Natural killer cell (primary cell): ENCODE results near the gene SYNC. TPM values are rescaled to one million over a fixed set of nuclear protein-coding genes. Genes with fewer than 3 reads are reported as not detected.
A peak's percentile ranks its signal among the peaks of the same experiment; 100 is the strongest.

Experiments used
- ATAC-seq, 3 donors: fragments of 150-1000 bp in 2 of 3; fragments of 200-7000 bp in 1 of 3; cut with Tn5 transposase; 1 replicate in 1 of 3; 2 replicates in 2 of 3; pipeline ENCODE4 v1.10.0; 2021; ENCODE audit warnings: mild to moderate bottlenecking in 2 of 3, moderate library complexity in 2 of 3
- DNase-seq, 2 donors: peaks; one replicate each; pipeline versions ENCODE4 v3.0.0 to v3.0.0-alpha.2; 2013 to 2021; ENCODE audit warnings: mixed read lengths in 1 of 2
- H3K27ac ChIP-seq: one replicate; pipeline ENCODE4 v1.5.1; 2013; ENCODE audit warnings: mild to moderate bottlenecking, low read length
- H3K27me3 ChIP-seq: one replicate; pipeline ENCODE4 v1.6.1; 2013; ENCODE audit warnings: low read length; ENCODE audit not compliant: control insufficient read depth, insufficient read depth
- H3K36me3 ChIP-seq: one replicate; pipeline ENCODE4 v1.6.1; 2013; ENCODE audit warnings: low read length; ENCODE audit not compliant: control insufficient read depth, insufficient read depth
- H3K4me1 ChIP-seq: one replicate; pipeline ENCODE4 v1.6.1; 2013; ENCODE audit warnings: low read length; ENCODE audit not compliant: control insufficient read depth, insufficient read depth
- H3K4me3 ChIP-seq: one replicate; pipeline ENCODE4 v1.5.1; 2013; ENCODE audit warnings: low read length
- H3K9me3 ChIP-seq: one replicate; pipeline ENCODE4 v1.6.1; 2013; ENCODE audit warnings: low read length; ENCODE audit not compliant: control insufficient read depth, insufficient read depth
- H3K27ac Mint-ChIP-seq, 2 donors: one replicate each; pipeline ENCODE4 v1.8.0; 2022; ENCODE audit warnings: mild to moderate bottlenecking in 2 of 2, mixed read lengths in 2 of 2, moderate library complexity in 1 of 2
- H3K27me3 Mint-ChIP-seq, 2 donors: one replicate each; pipeline ENCODE4 v1.8.0; 2022; ENCODE audit warnings: low read depth in 2 of 2, mixed read lengths in 2 of 2
- H3K36me3 Mint-ChIP-seq: one replicate; pipeline ENCODE4 v1.8.0; 2022; ENCODE audit warnings: mixed read lengths
- H3K4me1 Mint-ChIP-seq, 2 donors: one replicate each; pipeline ENCODE4 v1.8.0; 2022; ENCODE audit warnings: mixed read lengths in 2 of 2
- H3K4me3 Mint-ChIP-seq: one replicate; pipeline ENCODE4 v1.8.0; 2022; ENCODE audit warnings: mild to moderate bottlenecking, moderate library complexity, mixed read lengths
- H3K9me3 Mint-ChIP-seq, 2 donors: one replicate each; pipeline ENCODE4 v1.8.0; 2022; ENCODE audit warnings: mixed read lengths in 2 of 2
- WGBS: methylation state at CpG from one replicate; pipeline ENCODE4 v1.1.7; 2013; ENCODE audit warnings: missing lambda C conversion rate; ENCODE audit not compliant: insufficient coverage; 5-methylcytosine and 5-hydroxymethylcytosine counted together
- intact Hi-C: fragments of 100-400 bp; cut with micrococcal nuclease; formaldehyde crosslinking; loops from one replicate; pipeline ENCODE4 v1.14.2; 2022
- total RNA-seq, 4 donors: library from RNA; stranded (reverse); fragments of 120-200 nt in 1 of 4; gene quantifications; one replicate each; pipeline versions ENCODE4 v1.2.3 to v1.2.4, GENCODE V29; 2013 to 2022
- TF ChIP-seq, protein P1 (sequence below): fragments of 200-600 bp; IDR thresholded peaks from one replicate; pipeline ENCODE4 v1.8.0; 2022; ENCODE audit warnings: antibody characterized with exemption

SYNC gene
- total RNA-seq, 3 donors from 2014 or later (not counting 1 experiment from before 2014, with no cell fraction given): not detected

DNA sequence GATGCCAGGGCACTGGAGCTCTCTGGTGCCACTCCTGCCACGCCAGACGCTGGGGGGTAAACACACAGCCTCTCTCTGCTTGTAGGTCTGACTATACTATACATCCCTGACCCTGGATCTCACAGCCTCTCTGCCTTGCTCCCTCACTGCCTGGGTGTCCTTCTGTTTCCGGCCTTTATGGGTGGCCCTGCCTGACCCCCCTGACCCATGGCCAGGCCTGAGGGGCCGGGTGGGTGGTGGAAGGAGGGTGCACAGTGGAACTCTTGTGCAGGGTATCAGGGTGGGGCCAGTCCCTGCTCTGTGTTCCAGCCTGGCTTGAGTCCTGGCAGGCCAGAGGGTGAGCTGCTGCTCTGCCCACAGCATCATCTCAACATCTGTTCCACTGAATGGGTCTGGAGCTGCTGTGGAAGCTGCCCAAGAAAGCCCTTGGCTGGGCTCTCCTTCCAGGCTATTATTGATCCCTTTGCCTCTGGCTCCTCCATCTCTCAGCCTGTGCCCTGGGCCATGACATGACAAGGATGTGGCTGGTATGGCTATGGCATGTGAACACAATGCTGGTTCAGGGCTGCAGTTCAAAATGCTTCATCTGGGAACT is 17.2 kb upstream of the SYNC start:
- 83% methylated on average over 4 of the region's 4 CpGs for WGBS
- H3K9me3 Mint-ChIP-seq: no peaks in the 10 kb centered on the region
- no peak for ATAC-seq

DNA sequence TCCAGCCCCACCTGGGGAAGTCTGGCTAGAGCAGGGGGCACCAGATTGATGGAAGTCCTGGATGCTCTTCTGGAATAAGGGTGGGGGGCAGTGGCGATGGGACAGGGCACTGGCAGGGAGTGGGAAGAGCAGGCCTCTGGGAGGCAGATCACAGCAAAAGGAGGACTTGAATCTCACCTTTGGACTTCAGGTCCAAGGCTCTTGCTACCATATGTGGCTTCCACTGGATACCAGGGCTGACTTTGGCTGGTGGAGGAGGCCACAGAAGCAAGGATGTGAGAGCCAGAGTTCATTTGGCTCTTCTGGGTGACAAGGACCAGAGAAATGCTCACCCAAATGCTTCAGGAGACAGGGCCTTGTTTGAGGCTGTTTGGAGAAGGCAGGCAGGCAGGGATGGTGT is 16.0 kb upstream of the SYNC start:
- no peak for ATAC-seq
- no peaks in the 10 kb centered on the region for H3K27me3 ChIP-seq
- no peak overlapping the region for H3K27ac Mint-ChIP-seq
- intact Hi-C loops: loop anchor here (10.0 kb wide), 1 partner anchor 366 kb away; the partner anchor contains the start of gene AZIN2
- peak in 1 of 2 donors; percentile 1 for DNase-seq
- WGBS: 94% methylated on average over 1 of the region's 1 CpG
- TF ChIP-seq, protein P1, sequence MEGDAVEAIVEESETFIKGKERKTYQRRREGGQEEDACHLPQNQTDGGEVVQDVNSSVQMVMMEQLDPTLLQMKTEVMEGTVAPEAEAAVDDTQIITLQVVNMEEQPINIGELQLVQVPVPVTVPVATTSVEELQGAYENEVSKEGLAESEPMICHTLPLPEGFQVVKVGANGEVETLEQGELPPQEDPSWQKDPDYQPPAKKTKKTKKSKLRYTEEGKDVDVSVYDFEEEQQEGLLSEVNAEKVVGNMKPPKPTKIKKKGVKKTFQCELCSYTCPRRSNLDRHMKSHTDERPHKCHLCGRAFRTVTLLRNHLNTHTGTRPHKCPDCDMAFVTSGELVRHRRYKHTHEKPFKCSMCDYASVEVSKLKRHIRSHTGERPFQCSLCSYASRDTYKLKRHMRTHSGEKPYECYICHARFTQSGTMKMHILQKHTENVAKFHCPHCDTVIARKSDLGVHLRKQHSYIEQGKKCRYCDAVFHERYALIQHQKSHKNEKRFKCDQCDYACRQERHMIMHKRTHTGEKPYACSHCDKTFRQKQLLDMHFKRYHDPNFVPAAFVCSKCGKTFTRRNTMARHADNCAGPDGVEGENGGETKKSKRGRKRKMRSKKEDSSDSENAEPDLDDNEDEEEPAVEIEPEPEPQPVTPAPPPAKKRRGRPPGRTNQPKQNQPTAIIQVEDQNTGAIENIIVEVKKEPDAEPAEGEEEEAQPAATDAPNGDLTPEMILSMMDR: no peak
- H3K36me3 Mint-ChIP-seq: no peaks in the 10 kb centered on the region
- no peak overlapping the region for H3K27ac ChIP-seq
- peaks cover 0 to 9% of the 10 kb centered on the region in 2 donors for H3K27me3 Mint-ChIP-seq
- no peaks in the 10 kb centered on the region for H3K36me3 ChIP-seq
- no peak overlapping the region for H3K4me3 ChIP-seq
- no peak overlapping the region for H3K4me3 Mint-ChIP-seq
- H3K4me1 Mint-ChIP-seq: peaks cover 0 to 5% of the 10 kb centered on the region in 2 donors
- H3K9me3 Mint-ChIP-seq: no peaks in the 10 kb centered on the region
- H3K9me3 ChIP-seq: no peaks in the 10 kb centered on the region
- peaks cover 3% of the 10 kb centered on the region for H3K4me1 ChIP-seq

More for the DNA sequence above, 17.2 kb upstream of the SYNC start:
- peaks cover 3% of the 10 kb centered on the region for H3K4me1 ChIP-seq
- Mint-ChIP-seq H3K36me3 (no peaks in the 10 kb centered on the region), H3K27ac (no peak overlapping the region), H3K4me3 (no peak overlapping the region), H3K27me3 (peaks cover 0 to 9% of the 10 kb centered on the region in 2 donors), H3K4me1 (peaks cover 0 to 9% of the 10 kb centered on the region in 2 donors)
- TF ChIP-seq, protein P1: no peak
- H3K27me3 ChIP-seq: no peaks in the 10 kb centered on the region
- peak in 1 of 2 donors; percentile 1 for DNase-seq
- intact Hi-C loops: loop anchor here (10.0 kb wide), 1 partner anchor 365 kb away; the partner anchor contains the start of gene AZIN2
- H3K9me3 ChIP-seq: no peaks in the 10 kb centered on the region
- no peak overlapping the region for H3K27ac ChIP-seq
- no peaks in the 10 kb centered on the region for H3K36me3 ChIP-seq
- H3K4me3 ChIP-seq: no peak overlapping the region

DNA sequence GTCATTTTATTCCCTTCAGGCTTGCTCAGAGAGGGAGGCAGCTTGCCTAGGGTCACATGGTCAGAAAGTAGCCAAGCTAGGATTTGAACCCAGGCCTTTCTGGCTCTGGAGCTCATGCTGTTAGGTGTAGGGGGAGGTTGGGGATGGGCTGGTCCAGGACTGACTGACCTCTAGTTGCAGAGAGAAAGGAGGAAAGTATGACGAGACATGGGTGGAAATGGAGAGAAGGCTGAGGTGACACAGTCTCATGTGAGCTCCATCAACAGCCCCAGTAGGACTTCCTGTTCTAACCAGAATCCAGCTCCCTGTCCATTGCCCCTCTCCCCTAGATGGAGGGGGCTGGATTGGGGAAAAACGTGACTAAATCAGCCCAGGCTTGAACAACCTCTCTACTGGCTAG is 15.5 kb upstream of the SYNC start:
- no peaks in the 10 kb centered on the region for H3K9me3 ChIP-seq
- intact Hi-C loops: loop anchor here (10.0 kb wide), 1 partner anchor 367 kb away; the partner anchor contains the start of gene AZIN2
- ATAC-seq: no peak
- H3K4me3 ChIP-seq: no peak overlapping the region
- no peaks in the 10 kb centered on the region for H3K36me3 Mint-ChIP-seq
- WGBS: 35% methylated on average over 2 of the region's 2 CpGs
- H3K27me3 Mint-ChIP-seq: peaks cover 0 to 13% of the 10 kb centered on the region in 2 donors
- no peak overlapping the region for H3K4me3 Mint-ChIP-seq
- H3K4me1 Mint-ChIP-seq: peaks cover 0 to 9% of the 10 kb centered on the region in 2 donors
- DNase-seq: peak in 1 of 2 donors; percentile 1
- H3K36me3 ChIP-seq: no peaks in the 10 kb centered on the region
- H3K27ac Mint-ChIP-seq: no peak overlapping the region
- H3K27me3 ChIP-seq: no peaks in the 10 kb centered on the region
- TF ChIP-seq, protein P1: no peak
- no peak overlapping the region for H3K27ac ChIP-seq
- H3K4me1 ChIP-seq: peaks cover 3% of the 10 kb centered on the region
- no peaks in the 10 kb centered on the region for H3K9me3 Mint-ChIP-seq
